Stimulated activated effector memory CD8-positive, alpha-beta T cell treated with anti-CD3 and anti-CD28 coated beads, Interleukin-12 subunit alpha, Interleukin-12 subunit beta, amount 100 ng/mL, for 72 hours (primary cell): ENCODE data around the gene CACHD1.

Source experiments
- ATAC-seq: fragments of 150-1000 bp; cut with Tn5 transposase; 2 replicates; pipeline ENCODE4 v1.10.0; 2021
- DNase-seq, 2 donors: peaks; one replicate each; pipeline ENCODE4 v3.0.0; 2021 to 2022; ENCODE audit warnings: low spot score in 2 of 2
- H3K27ac Mint-ChIP-seq: one replicate; pipeline ENCODE4 v1.8.0; 2022; ENCODE audit warnings: mild to moderate bottlenecking, mixed read lengths
- H3K36me3 Mint-ChIP-seq: one replicate; pipeline ENCODE4 v1.8.0; 2022; ENCODE audit warnings: mild to moderate bottlenecking, mixed read lengths
- H3K4me1 Mint-ChIP-seq: one replicate; pipeline ENCODE4 v1.8.0; 2022; ENCODE audit warnings: mixed read lengths
- H3K4me3 Mint-ChIP-seq: one replicate; pipeline ENCODE4 v1.8.0; 2022; ENCODE audit warnings: mild to moderate bottlenecking, mixed read lengths
- H3K9me3 Mint-ChIP-seq: one replicate; pipeline ENCODE4 v1.8.0; 2022; ENCODE audit warnings: mixed read lengths

Gene CACHD1

DNA sequence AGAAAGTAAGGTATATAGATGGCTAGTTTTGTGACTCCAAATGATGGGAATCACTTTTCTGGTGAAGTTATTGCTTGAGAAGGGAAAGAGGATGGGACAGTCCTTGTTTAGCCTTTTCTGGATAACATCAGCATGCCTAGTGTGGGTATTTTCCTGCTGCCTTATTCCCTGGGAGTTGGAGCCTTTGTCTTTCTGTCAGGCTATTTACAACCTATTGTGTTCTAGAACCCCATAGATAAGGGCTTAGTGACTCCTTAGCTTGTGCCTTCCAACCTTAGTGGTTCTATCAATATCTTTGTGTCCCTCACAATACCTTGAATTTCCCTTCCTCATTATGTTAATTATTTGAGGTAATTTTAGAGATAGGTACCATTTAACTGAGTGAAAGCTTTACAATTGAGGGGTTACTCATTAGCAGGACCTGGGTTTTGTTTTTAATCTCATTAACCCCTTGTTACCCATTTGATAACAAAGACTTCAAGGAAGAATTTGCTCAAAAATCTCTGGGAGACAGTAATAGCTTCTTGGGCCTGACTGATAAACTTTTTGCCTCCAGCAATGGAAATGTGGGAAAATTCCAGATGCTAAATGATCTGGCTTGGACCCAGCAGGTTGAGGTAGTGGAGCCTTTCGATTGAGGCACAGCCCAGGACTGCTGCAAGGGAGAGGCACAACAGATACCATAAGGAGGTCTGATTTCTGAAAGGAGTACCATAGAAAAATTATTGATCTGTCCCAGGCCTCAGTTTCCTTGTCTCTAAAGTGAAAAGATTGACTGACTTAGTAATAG, 49.0 kb downstream of the CACHD1 start:
- no peaks in the 10 kb centered on the region for H3K4me1 Mint-ChIP-seq
- no peaks in the 10 kb centered on the region for H3K9me3 Mint-ChIP-seq
- no peaks in the 10 kb centered on the region for H3K36me3 Mint-ChIP-seq
- no peak for DNase-seq
- ATAC-seq, result no peak
- H3K4me3 Mint-ChIP-seq, result no peak overlapping the region
- H3K27ac Mint-ChIP-seq, result no peak overlapping the region

DNA sequence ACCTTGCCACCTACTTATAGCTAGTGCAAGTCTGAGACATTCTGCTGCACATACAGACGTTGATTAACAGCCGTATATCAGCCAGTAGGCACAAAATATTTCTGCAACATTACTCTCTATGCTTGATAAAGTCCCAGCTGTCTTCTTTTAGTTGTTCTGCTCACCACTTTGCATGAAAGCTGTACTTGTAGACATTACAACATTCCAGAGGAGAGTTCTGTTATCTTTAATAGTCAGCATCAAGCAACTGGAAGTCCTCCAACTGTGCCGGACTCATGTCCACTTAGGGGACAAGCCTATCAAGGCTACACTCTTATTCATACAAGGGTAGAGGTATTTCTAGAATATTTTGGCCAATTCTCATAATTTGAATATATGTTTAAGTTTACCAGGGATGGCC, 50.0 kb downstream of the CACHD1 start:
- Mint-ChIP-seq H3K4me3 (no peak overlapping the region), H3K9me3 (no peaks in the 10 kb centered on the region), H3K27ac (no peak overlapping the region), H3K36me3 (no peaks in the 10 kb centered on the region), H3K4me1 (no peaks in the 10 kb centered on the region)
- no peak for DNase-seq
- ATAC-seq, result no peak

DNA sequence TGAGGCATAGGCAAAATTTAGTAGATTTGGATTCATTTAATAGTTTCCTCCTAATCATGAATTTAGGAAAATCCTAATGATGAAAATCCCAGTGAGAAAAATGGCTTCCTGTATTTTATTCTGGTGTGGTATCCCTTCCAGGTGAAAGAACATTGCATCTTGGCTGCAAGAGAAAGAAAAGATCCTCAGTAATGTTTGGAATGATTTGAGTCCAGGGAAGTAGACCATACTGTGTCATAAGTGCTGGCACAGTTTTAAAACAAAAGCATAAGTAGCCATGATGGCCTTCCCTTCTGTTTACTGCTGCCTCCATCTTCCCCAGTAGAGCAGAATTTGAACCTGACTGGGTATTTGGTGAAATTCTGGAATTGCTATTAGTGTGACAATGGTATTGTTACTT, 52.8 kb downstream of the CACHD1 start:
- DNase-seq (no peak), ATAC-seq (no peak)
- Mint-ChIP-seq H3K36me3 (no peaks in the 10 kb centered on the region), H3K4me1 (no peaks in the 10 kb centered on the region), H3K9me3 (no peaks in the 10 kb centered on the region), H3K27ac (no peak overlapping the region), H3K4me3 (no peak overlapping the region)

DNA sequence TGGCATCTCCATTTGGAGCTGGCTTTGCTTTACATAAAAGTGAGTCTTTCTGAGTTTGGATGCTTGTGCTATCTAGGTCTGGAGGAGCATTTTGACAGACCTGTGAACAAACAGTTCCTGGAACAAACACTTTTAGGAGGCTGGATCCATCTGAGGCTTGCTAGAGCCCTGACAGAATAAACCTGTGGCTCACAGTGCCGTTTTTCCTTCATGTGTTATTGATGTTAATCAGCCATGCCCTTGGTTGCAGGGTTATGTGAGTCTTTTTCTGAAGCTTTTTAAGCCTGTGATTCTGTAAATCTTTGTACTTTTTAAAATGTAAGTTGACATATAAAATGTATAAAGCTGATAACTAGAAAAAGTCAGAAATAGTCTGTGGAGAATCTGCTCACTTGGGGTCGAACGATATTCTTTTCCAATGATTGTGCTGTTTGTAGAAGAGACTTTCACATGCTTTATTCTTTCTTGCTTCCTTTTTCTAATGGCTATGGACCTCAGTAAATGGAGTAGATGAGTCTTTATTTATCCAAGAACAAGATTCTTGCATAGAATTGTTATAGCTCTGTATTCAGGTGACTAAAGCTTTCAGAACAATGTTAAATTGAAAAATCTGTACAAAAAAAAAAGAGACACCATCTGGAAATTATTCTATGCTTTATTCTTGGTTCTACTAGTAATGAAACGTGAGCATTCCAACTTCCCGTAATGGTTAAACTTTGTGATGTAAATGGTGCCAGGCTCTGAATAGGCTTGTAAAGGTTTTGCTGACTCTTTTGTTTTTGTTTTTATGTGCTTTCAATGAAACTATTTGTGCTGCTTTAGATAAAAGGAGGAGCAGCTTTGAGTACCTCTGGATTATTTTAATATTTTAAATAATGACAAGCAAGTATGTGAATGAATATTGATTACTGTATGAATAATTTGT, 53.7 kb downstream of the CACHD1 start:
- ATAC-seq (no peak), DNase-seq (no peak)
- Mint-ChIP-seq H3K27ac (no peak overlapping the region), H3K9me3 (no peaks in the 10 kb centered on the region), H3K36me3 (no peaks in the 10 kb centered on the region), H3K4me1 (no peaks in the 10 kb centered on the region), H3K4me3 (no peak overlapping the region)

DNA sequence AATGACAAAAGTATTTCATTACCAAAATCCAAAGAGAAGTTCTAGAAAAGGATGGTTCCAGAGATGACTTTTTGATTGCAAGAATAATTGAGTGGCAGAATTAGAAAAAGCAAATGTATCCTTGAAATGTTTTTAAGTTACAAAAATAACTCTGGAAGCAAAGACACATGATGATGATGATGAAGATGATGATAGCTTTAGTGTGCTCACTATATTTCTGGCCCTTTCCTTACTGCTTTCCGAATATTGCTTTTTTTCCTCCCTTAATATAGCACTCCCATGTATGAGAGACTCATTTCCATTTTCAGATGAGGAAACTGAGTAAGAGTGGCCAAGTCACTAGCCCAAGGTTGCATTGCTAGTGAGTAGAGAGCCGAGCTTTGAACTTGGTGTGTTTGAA, 54.7 kb downstream of the CACHD1 start:
- ATAC-seq (no peak), DNase-seq (no peak)
- no peaks in the 10 kb centered on the region for H3K4me1 Mint-ChIP-seq
- H3K4me3 Mint-ChIP-seq, result no peak overlapping the region
- H3K27ac Mint-ChIP-seq, result no peak overlapping the region
- no peaks in the 10 kb centered on the region for H3K36me3 Mint-ChIP-seq
- H3K9me3 Mint-ChIP-seq, result no peaks in the 10 kb centered on the region

DNA sequence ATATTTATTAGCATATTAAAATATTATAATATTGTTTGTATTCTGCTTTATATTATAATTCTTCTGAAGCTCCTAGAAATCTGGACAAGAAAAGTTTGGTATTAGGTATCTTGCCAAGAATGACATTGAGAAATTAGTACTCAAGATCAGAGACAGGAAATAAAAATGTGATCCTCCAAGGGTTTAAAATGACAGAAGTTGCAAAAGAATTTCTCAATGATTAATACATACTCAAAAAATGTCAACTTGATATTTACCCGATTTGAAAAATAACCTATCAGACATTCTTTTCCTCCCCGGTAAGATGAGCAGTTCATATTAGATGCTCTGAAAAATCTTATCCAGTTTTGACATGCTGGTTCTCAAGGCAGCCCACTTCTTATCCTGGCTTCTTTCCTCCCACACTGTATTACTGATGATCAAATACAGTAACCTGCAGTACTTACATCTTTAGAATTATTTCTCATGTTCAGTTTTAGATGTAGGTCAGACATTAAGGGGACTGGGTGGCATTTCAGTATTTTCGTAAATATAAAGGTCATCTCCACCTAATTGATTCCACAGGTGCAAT, 55.3 kb downstream of the CACHD1 start:
- Mint-ChIP-seq H3K4me3 (no peak overlapping the region), H3K36me3 (no peaks in the 10 kb centered on the region), H3K27ac (no peak overlapping the region), H3K9me3 (no peaks in the 10 kb centered on the region), H3K4me1 (no peaks in the 10 kb centered on the region)
- ATAC-seq (no peak), DNase-seq (no peak)

DNA sequence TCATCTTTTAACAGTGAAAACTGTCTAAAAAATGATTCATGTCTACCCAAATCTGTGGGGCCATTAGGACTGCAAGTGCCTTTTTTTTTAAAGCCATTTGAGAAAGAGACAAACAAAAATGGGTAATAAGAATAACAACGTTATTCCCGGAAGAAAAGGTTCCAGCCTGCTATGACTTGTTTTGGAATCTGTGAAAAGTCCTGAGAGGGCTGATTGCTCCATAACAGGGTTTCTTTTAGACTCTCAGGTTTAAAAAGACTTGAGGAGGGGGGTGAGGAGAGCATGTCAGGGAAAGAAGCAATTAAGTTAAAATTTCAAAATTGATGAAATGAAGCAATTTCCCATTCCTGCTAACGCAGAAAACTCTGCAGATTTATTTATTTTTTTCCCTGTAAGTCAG, 56.4 kb downstream of the CACHD1 start:
- DNase-seq (no peak), ATAC-seq (no peak)
- Mint-ChIP-seq H3K9me3 (no peaks in the 10 kb centered on the region), H3K36me3 (no peaks in the 10 kb centered on the region), H3K4me1 (no peaks in the 10 kb centered on the region), H3K27ac (no peak overlapping the region), H3K4me3 (no peak overlapping the region)

DNA sequence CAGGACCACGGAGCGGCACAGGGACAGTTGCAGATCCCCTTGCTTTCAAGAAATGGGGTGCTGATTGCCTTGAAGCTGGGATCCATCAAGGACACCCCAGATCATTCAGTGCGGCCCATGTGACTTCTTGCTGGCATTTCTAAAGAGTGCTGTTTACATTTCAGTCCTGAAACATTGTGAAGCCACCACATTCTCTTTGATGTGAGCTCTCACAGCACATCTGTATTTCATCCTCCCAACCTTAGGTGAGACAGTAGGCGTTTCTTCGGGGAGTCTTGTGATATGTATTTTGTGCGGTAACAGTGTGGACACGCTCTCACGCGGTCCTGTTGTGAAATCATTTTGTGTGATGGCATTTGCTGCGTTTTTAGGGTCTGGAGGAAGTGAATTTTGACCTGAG, 57.2 kb downstream of the CACHD1 start:
- H3K4me1 Mint-ChIP-seq, result no peaks in the 10 kb centered on the region
- DNase-seq (no peak), ATAC-seq (no peak)
- no peak overlapping the region for H3K27ac Mint-ChIP-seq
- H3K9me3 Mint-ChIP-seq, result no peaks in the 10 kb centered on the region
- no peak overlapping the region for H3K4me3 Mint-ChIP-seq
- no peaks in the 10 kb centered on the region for H3K36me3 Mint-ChIP-seq

DNA sequence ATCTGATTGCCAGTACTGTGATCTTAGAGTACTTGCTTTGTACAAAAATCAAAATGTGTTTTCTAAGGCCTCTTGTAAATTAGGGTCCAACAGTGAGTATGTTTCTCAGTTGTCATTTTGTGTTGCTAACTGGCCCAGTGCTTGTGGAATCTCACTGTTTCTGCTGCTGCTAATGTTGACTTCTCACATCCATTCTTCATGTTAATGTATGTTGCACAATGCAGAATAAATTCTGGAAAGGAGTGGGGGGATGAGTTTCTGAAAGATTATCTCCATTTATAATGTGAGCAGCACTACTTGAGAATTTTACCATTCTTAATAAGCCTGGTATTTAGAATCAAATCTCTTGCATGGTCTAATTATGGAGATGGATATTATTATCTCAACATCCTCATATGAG, 57.9 kb downstream of the CACHD1 start:
- H3K9me3 Mint-ChIP-seq, result no peaks in the 10 kb centered on the region
- H3K4me1 Mint-ChIP-seq, result no peaks in the 10 kb centered on the region
- no peaks in the 10 kb centered on the region for H3K36me3 Mint-ChIP-seq
- DNase-seq, result no peak
- ATAC-seq, result no peak
- no peak overlapping the region for H3K27ac Mint-ChIP-seq
- no peak overlapping the region for H3K4me3 Mint-ChIP-seq

DNA sequence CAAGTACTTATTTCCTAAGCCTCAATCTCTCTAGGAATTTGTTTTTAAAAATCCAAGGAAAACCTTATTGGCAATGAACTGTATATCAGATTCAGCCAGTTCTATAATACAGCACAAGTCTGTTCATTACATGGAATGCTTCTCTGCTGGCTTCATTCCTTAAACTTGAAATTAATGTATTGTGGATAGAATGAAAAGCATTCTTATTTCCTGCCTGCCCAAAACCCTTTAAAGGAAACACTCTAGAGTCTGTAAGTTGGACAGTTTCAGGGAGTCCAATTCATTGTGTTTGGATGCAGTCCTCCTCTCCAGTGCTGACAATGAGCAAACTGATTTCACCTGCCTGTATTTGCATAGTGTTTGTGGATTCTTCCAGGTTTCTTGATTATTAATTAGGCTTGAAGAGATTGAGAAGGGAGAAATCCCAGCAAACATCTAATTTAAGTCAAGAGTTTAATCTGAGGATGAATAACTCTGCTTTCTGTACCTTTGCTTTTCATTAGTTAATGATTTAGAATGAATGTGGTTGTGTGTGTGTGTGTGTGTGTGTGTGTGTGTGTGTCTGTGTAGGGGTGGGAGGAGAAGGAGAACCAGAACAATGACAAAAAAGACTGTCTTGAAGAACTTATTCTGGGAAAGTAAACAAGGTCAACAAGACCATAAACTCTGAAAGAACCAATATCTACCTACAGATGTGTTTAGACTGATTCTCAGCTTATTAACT, 61.2 kb downstream of the CACHD1 start:
- Mint-ChIP-seq H3K4me1 (no peaks in the 10 kb centered on the region), H3K4me3 (no peak overlapping the region), H3K36me3 (no peaks in the 10 kb centered on the region), H3K27ac (no peak overlapping the region), H3K9me3 (peaks cover 2% of the 10 kb centered on the region)
- DNase-seq, result no peak
- no peak for ATAC-seq

DNA sequence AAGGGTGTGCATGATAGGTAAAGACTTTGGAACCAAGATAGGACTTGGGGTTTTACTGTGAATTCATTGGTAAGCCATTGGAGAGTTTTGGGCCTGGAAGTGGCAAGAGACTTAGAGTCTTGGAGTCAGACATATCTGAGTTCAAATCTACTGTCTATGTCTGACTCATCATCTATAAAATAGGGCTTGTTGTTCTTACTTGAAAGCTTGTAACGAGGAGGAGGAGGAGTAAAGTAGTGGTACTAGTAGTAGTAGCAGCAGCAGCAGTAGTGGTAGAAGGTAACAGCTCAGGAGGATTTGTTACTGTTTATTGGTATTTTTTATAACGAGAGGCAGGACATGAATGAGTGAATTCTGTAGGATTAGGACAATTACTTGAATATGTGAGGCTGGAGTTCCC, 62.7 kb downstream of the CACHD1 start:
- ATAC-seq (no peak), DNase-seq (no peak)
- H3K36me3 Mint-ChIP-seq, result no peaks in the 10 kb centered on the region
- H3K27ac Mint-ChIP-seq, result no peak overlapping the region
- H3K4me1 Mint-ChIP-seq, result no peaks in the 10 kb centered on the region
- H3K9me3 Mint-ChIP-seq, result peaks cover 2% of the 10 kb centered on the region
- H3K4me3 Mint-ChIP-seq, result no peak overlapping the region

DNA sequence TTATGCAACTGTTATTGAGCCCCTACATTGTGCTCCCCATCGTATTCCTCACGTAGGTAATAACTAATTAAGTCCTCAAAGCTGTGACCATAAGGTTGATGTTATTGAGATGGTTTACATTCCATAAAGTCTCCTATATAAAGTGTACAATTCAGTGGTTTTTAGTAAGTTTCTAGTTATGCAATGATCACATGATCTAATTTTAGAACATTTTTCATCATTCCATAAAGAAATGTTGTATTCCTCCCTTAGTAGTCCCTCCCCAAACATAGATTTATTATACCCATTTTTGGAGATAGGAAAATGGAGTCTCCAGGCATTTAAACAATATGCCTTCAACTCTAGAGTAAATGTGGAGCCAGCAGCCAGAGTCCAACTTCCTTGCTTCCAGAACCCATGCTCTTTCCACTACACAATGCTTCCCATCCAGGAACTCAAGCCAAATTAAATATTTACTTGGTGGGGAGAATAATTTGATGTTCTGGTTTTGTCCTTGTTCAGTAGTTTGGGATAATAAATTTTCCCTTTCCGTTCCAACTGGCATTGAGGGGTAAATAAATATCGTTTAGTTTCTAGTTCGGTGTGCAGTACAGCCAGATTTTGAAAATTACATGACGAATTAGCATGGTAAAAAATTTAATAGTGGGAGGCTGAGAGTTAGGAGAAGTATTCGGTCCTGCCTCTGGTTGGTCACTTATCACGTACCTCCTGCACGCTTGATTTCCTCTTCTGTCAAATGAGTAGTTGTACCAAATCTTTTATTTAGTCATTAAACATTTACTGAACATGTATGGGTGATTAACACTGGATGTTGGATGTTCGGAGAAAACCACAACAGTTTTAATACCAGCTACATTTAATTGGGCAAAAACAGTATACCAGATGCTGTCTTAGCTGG, 66.3 kb downstream of the CACHD1 start:
- Mint-ChIP-seq H3K9me3 (peaks cover 2% of the 10 kb centered on the region), H3K27ac (no peak overlapping the region), H3K4me3 (no peak overlapping the region), H3K4me1 (no peaks in the 10 kb centered on the region), H3K36me3 (no peaks in the 10 kb centered on the region)
- ATAC-seq (no peak), DNase-seq (no peak)

DNA sequence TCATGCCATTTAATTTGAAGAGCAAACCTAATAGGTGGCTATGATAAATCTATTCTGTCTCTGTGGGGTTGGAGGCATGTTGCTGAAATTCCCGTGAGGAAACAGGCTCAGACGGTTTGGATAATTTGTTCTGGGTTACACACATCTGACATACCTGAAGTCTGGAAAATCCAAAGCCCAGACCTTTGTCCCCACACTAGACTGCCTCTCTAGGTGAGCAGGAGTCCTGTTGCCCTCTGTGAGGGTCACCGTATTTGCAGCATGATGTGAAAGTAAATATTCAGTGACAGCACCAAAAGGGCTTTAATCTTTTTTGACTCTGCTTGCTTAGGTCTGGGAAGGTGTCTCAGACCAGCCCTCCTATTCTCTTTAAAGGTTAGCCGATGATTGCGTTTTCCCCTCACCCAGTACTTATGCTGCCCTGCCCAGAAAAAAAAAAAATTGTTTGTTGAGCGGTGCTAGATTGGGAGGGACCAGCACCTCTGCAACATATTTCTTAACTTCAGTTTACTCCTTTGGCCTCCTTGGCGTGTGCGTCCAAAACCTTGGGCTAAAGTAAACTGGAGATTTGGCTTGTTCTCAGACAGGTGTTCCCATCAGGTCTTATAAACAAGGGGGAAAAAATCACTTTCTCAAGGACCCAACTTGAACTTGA, 67.0 kb downstream of the CACHD1 start:
- Mint-ChIP-seq H3K9me3 (peaks cover 2% of the 10 kb centered on the region), H3K4me3 (no peak overlapping the region), H3K27ac (no peak overlapping the region), H3K4me1 (no peaks in the 10 kb centered on the region), H3K36me3 (no peaks in the 10 kb centered on the region)
- no peak for DNase-seq
- ATAC-seq, result no peak

DNA sequence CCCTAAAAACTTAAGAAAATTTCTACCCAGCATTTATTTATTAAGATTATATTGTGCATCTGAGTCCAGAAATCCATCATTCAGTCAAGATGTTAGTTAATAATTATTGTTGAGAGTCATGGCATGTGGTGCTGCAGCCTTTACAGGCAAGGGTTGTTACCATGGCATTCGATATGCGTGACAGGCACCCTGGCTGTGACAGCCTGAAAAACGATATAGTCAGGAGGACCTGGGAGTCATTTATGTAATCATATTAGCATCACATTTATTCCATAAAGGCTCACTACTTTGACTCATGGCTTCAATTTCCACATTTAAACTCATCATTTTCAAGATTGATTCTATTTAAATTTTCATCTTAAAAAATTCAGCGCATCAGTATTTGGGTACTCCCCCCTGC, 68.0 kb downstream of the CACHD1 start:
- DNase-seq (no peak), ATAC-seq (no peak)
- Mint-ChIP-seq H3K36me3 (no peaks in the 10 kb centered on the region), H3K9me3 (peaks cover 2% of the 10 kb centered on the region), H3K27ac (no peak overlapping the region), H3K4me1 (no peaks in the 10 kb centered on the region), H3K4me3 (no peak overlapping the region)
